ENCODE data around the gene LTO1. TPM values are rescaled to one million over a fixed set of nuclear protein-coding genes. Genes with fewer than 3 reads are reported as not detected.

LTO1 gene
- total RNA-seq, 1 experiment from 2014 or later = 25.3 TPM

- no peak overlapping the region for H3K9ac ChIP-seq (ENCODE audit: extremely low read depth, insufficient read length, low read length)
- DNase-seq = no peak
Observed at GRCh38 chr11:69635804-69636511, 39.2 kb downstream of the LTO1 start.

More at GRCh38 chr11:69635804-69636511, 39.2 kb downstream of the LTO1 start:
- H2BK20ac ChIP-seq (ENCODE audit: low read depth, low read length, poor library complexity, severe bottlenecking) = no peak overlapping the region
- no peaks in the 10 kb centered on the region for H3K9me3 Mint-ChIP-seq
- no CpG with 5 or more reads among the region's 17 CpGs for WGBS (ENCODE audit: extremely low coverage, insufficient read length, low lambda C conversion rate)
- H2BK12ac ChIP-seq (ENCODE audit: insufficient read length, low read depth, low read length) = no peak overlapping the region
- H3K27ac ChIP-seq (ENCODE audit: insufficient read length, low read depth, low read length) = no peak overlapping the region
- H3K4me1 ChIP-seq (ENCODE audit: insufficient read depth, low read length) = no peaks in the 10 kb centered on the region
- H3K56ac ChIP-seq (ENCODE audit: insufficient read length, low read depth, low read length) = no peak overlapping the region
- no peak overlapping the region for H3K18ac ChIP-seq (ENCODE audit: insufficient read length, low read depth, low read length)
- no peak overlapping the region for H4K8ac ChIP-seq (replicated peaks; ENCODE audit: insufficient read length, low read depth, low read length)
- peaks cover 27 to 33% of the 10 kb centered on the region in 2 experiments for H3K4me1 Mint-ChIP-seq
- H3K79me1 ChIP-seq (ENCODE audit: insufficient read depth, low read depth, low read length, poor library complexity, severe bottlenecking) = no peaks in the 10 kb centered on the region
- no peak overlapping the region for H2BK15ac ChIP-seq (ENCODE audit: low read depth, low read length)
- H3K36me3 Mint-ChIP-seq (ENCODE audit: insufficient read depth in 1 of 3, low read depth in 3 of 3) = 0 out of 7 replicates have a peak, but pooled peaks cover 0 to under 1% (median 0%) of the 10 kb centered on the region in 3 experiments
- no peak overlapping the region for H4K91ac ChIP-seq (ENCODE audit: insufficient read length, low read depth, low read length)
- H3K4me3 Mint-ChIP-seq = peak overlapping the region; percentile 49 to 64
- H4K20me1 ChIP-seq (ENCODE audit: control insufficient read depth, insufficient read depth, insufficient read length) = no peaks in the 10 kb centered on the region
- H3K27me3 ChIP-seq (ENCODE audit: insufficient read depth, low read length) = peaks cover 3% of the 10 kb centered on the region; the same call in 1 of the 2 replicates
- H3K14ac ChIP-seq (ENCODE audit: insufficient read depth, low read length) = no peak overlapping the region
- H3K27me3 Mint-ChIP-seq (ENCODE audit: low read depth) = peaks cover 34% of the 10 kb centered on the region
- peak overlapping the region; percentile 55 for H3K4me2 ChIP-seq (ENCODE audit: insufficient read depth, insufficient read length, low read length)
- no peaks in the 10 kb centered on the region for H3K9me3 ChIP-seq (ENCODE audit: control insufficient read depth, low read depth, low read length)
- no peak overlapping the region for H3K27ac Mint-ChIP-seq
- H3K79me2 ChIP-seq (ENCODE audit: insufficient read depth, low read length) = no peaks in the 10 kb centered on the region
- peaks cover 21% of the 10 kb centered on the region for H3K23me2 ChIP-seq (ENCODE audit: insufficient read length, low read depth, low read length, poor library complexity, severe bottlenecking)
- H2AK5ac ChIP-seq (ENCODE audit: insufficient read length, low read length) = no peak overlapping the region
- no peak overlapping the region for H3K4ac ChIP-seq (ENCODE audit: low read depth, low read length)
- TF ChIP-seq, protein P1, sequence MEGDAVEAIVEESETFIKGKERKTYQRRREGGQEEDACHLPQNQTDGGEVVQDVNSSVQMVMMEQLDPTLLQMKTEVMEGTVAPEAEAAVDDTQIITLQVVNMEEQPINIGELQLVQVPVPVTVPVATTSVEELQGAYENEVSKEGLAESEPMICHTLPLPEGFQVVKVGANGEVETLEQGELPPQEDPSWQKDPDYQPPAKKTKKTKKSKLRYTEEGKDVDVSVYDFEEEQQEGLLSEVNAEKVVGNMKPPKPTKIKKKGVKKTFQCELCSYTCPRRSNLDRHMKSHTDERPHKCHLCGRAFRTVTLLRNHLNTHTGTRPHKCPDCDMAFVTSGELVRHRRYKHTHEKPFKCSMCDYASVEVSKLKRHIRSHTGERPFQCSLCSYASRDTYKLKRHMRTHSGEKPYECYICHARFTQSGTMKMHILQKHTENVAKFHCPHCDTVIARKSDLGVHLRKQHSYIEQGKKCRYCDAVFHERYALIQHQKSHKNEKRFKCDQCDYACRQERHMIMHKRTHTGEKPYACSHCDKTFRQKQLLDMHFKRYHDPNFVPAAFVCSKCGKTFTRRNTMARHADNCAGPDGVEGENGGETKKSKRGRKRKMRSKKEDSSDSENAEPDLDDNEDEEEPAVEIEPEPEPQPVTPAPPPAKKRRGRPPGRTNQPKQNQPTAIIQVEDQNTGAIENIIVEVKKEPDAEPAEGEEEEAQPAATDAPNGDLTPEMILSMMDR (conservative IDR thresholded peaks at IDR 0.05) = no peak
- no peak overlapping the region for H3T11ph ChIP-seq (ENCODE audit: low read length)
- no peak overlapping the region for H2AFZ ChIP-seq (ENCODE audit: low read length)
- H2BK120ac ChIP-seq (ENCODE audit: low read depth, low read length, poor library complexity, severe bottlenecking) = no peak overlapping the region
- no peak overlapping the region for H4K5ac ChIP-seq (ENCODE audit: insufficient read length, low read depth, low read length)
- H3K23ac ChIP-seq (ENCODE audit: insufficient read length, low read depth, low read length) = no peak overlapping the region
- H2BK5ac ChIP-seq (ENCODE audit: insufficient read length, low read length) = no peak overlapping the region
